ENCODE measurements around the gene ABHD15. TPM values are rescaled to one million over a fixed set of nuclear protein-coding genes. Genes with fewer than 3 reads are reported as not detected.

ABHD15 gene
- total and polyA plus RNA-seq, 2 donors (not counting 3 experiments of a cell fraction or from before 2014, with no cell fraction given), result 3.8 to 5.6 TPM

GRCh38 chr17:29595943-29596774, 29.3 kb upstream of the ABHD15 start:
- Histone ChIP-seq H2AFZ (ENCODE audit: low read depth, low read length) (no peak overlapping the region), H3K27me3 (ENCODE audit: control insufficient read depth in 2 of 2, insufficient read depth in 2 of 2, low read length in 2 of 2) (no peaks in the 10 kb centered on the region), H3K4me1 (ENCODE audit: control insufficient read depth, extremely low read depth, insufficient read depth, low read length) (peaks cover 27% of the 10 kb centered on the region), H3K79me2 (ENCODE audit: control insufficient read depth, insufficient read depth, low read length) (peaks cover 10% of the 10 kb centered on the region), H3K4me3 (replicated peaks in 1 of 3; ENCODE audit: insufficient read depth in 1 of 3, low read depth in 1 of 3, low read length in 3 of 3) (no peak overlapping the region), H3K4me2 (ENCODE audit: insufficient read depth, low read length) (no peak overlapping the region), H3K9ac (replicated peaks; ENCODE audit: extremely low read depth, insufficient read depth, low read length) (no peak overlapping the region), H4K20me1 (replicated peaks; ENCODE audit: control insufficient read depth, extremely low read depth, insufficient read depth, low read length) (no peaks in the 10 kb centered on the region), H3K9me3 (replicated peaks; ENCODE audit: control insufficient read depth, insufficient read depth, low read length) (no peaks in the 10 kb centered on the region), H3K36me3 (ENCODE audit: control insufficient read depth in 2 of 2, extremely low read depth in 1 of 2, insufficient read depth in 2 of 2, low read length in 2 of 2) (no peaks in the 10 kb centered on the region), H3K9me1 (replicated peaks; ENCODE audit: control insufficient read depth, extremely low read depth, insufficient read depth, low read length) (no peaks in the 10 kb centered on the region), H3K27ac (ENCODE audit: insufficient read depth, low read depth, low read length) (no peak overlapping the region)
- CTCF ChIA-PET, result interaction anchor here (9.2 kb wide), 1 partner anchor 21 kb away, joined by 120 read pairs; no protein-coding TSS in a partner anchor
- POLR2A ChIA-PET, result no interaction called here
- dilution Hi-C loops (cut with MboI; ENCODE audit: extremely low pct_ligation_motif_present, low sequenced_read_pairs), result no loop called here
- DNase-seq (ENCODE audit: low read depth, low spot score) (no peak), FAIRE-seq (no peak)
- intact Hi-C loops (cut with micrococcal nuclease), result no loop called here
- BruUV-seq (replicated peaks), result no TSS peak
- no peak for TF ChIP-seq POLR2AphosphoS5 (IDR thresholded peaks at IDR 0.05; ENCODE audit: insufficient read depth, low read depth, low read length)
- TF ChIP-seq POLR2A (IDR thresholded peaks at IDR 0.05; ENCODE audit: low read depth, low read length), result no peak
- TF ChIP-seq MAX (IDR thresholded peaks at IDR 0.05; ENCODE audit: insufficient read depth, insufficient read length), result no peak
- no peak for TF ChIP-seq GATA2 (IDR thresholded peaks at IDR 0.05; ENCODE audit: insufficient read depth, insufficient read length, low read depth, low read length)
- no peak for TF ChIP-seq FOS (IDR thresholded peaks at IDR 0.05; ENCODE audit: borderline replicate concordance, insufficient read depth, low read length)
- no peak for TF ChIP-seq JUN (IDR thresholded peaks at IDR 0.05; ENCODE audit: borderline replicate concordance, insufficient read depth, insufficient read length, low read depth)

Measured in endothelial cell of umbilical vein (primary cell).